CD4-positive, alpha-beta T cell treated with Interleukin-6 for 4 hours (primary cell): ENCODE data around the gene IKZF1.
A peak's percentile ranks its signal among the peaks of the same experiment; 100 is the strongest.

Experiments used
- DNase-seq: peaks from one replicate; pipeline ENCODE4 v3.0.0-alpha.2; 2020; ENCODE audit warnings: mixed read lengths

The IKZF1 gene

DNA sequence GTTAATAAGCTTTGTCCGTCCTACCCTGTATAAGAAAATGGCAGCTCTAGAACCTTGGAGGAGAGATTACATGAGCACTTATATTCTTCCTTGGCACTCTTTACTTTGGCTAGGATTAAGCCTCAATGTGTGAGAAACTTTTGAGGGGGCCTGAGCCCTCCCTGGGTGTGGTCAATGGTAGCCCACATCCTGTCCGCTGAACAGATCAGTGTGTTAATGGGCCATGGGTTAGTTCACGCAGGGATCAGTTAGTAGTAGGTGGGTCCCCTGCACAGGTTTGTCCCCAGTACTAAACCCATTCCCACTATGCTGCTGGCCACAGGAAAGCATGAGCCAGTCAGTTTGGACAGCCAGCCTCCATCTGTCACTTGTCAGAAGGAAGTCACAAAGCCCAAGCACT, 20.2 kb upstream of the IKZF1 start:
- no peak for DNase-seq

DNA sequence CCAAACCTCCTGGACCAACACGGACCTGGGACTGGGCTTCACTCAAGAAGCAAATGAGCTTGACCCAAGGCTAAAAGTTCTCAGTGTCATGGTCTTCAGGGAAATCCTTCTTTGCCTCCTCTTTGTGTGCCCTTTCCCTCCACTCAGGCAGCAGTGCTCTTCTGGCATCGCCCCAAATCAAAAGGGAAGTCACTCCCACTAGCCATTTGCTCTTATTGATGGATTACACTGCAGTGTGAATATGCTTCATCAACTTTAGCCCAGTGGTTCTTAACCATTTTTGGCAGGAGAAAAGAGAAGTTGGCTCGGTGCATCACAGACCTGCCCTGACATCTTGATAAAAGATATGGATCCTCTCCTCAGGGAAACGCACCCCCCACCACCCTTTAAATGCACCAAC, 19.2 kb upstream of the IKZF1 start:
- no peak for DNase-seq

GRCh38 chr7:50287129-50287528, 17.4 kb upstream of the IKZF1 start:
- no peak for DNase-seq

- DNase-seq = no peak
These were observed 12.3 kb upstream of the IKZF1 start for GRCh38 chr7:50292165-50292757.

DNA sequence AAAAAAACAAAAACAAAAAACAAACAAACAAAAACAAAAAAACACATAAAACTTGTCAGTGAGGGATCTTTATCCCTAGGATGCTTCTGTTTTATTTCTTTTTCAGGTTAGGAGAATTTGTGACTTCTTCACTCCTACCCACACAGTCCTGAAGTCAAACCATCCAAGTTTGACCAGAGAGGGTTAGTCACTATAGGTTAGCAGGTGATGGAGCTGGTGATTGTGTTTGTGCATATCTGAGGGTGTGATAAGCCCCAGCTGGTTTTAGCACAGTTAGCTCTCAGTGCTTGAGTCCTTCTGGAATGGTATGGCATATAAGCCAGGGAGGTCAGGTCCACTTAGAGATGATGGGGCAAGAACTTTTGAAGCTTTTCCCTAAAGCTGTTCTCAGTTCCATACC, 11.8 kb upstream of the IKZF1 start:
- DNase-seq = no peak

- DNase-seq = no peak
These were observed 10.9 kb upstream of the IKZF1 start for GRCh38 chr7:50293509-50294179.

GRCh38 chr7:50295133-50295532, 9.4 kb upstream of the IKZF1 start:
- DNase-seq = no peak

DNA sequence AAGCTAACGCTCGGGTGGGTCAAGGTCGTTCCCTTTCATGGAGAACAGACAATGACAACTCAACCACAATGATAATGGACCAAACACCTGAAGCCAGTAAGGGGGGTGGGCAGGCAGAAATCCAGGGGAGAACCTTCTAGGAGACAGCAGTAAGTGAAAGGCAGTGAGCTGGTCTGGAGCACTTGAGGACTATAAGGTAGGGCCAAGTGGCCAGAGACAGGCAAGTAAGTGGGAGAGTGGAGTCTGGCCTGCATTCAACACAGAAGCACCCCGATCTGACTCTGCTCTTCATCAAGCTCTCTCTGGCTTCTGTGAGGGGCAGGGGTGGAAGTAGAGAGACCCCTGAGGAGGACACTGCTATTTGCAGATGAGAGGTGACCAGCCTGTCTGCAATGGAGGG, 7.7 kb upstream of the IKZF1 start:
- DNase-seq = no peak

GRCh38 chr7:50298811-50299562, 5.5 kb upstream of the IKZF1 start:
- DNase-seq = no peak

- peak; percentile 19 for DNase-seq
These were observed 4.2 kb upstream of the IKZF1 start for GRCh38 chr7:50300336-50300735.

DNA sequence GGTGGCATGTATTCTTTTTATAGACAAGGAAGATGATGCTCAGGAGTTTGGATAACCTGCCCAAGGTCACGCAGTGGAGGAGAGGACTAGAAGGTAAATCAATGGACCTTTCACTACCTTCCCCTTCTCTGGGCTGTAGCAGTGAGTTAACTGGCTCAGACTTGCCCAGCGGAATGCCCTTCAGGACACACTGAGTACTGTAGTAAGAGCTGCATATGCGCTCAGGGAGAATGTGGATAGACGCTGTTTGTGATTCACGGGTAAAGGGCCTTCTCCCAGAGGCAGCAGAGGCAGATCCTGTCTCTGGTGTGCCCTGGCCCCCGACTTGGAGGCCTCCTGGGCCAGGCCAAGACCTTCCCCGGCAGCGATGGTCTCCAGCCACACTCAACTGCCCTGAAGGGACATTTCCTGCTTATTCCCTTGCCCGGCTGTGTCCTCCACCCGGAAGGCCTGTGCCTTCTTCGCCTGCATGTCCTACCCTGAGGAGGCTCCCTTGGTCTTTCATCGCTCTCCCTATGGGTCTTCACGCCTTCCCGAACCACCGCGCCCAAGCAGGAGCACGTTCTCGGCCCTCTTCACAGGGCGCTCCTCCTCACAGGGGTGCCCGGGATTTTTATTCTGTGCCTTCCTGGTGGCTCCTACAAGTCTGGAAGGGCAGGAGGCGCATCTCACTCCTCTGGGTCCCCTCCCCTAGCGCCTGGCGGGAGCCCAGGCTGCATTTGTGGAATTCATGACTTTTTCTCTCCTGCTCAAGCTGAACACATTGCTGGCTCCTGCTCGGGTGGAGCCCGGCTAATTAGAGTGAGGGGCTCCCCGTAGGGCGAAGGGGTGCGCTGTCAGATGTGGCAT, 1.8 kb upstream of the IKZF1 start:
- peak; percentile 14 for DNase-seq

GRCh38 chr7:50303335-50304128, 984 bp upstream of the IKZF1 start:
- DNase-seq = peak; percentile 74

- peak; percentile 80 for DNase-seq
These were observed 531 bp downstream of the IKZF1 start for GRCh38 chr7:50304911-50305582.

- DNase-seq = peak; percentile 53
These were observed 1.3 kb downstream of the IKZF1 start for GRCh38 chr7:50305583-50306493.

GRCh38 chr7:50306494-50307367, 2.2 kb downstream of the IKZF1 start:
- peak; percentile 58 for DNase-seq

GRCh38 chr7:50307368-50308032, 3.0 kb downstream of the IKZF1 start:
- peak; percentile 83 for DNase-seq

GRCh38 chr7:50308203-50308531, 3.7 kb downstream of the IKZF1 start:
- DNase-seq = peak; percentile 48

DNA sequence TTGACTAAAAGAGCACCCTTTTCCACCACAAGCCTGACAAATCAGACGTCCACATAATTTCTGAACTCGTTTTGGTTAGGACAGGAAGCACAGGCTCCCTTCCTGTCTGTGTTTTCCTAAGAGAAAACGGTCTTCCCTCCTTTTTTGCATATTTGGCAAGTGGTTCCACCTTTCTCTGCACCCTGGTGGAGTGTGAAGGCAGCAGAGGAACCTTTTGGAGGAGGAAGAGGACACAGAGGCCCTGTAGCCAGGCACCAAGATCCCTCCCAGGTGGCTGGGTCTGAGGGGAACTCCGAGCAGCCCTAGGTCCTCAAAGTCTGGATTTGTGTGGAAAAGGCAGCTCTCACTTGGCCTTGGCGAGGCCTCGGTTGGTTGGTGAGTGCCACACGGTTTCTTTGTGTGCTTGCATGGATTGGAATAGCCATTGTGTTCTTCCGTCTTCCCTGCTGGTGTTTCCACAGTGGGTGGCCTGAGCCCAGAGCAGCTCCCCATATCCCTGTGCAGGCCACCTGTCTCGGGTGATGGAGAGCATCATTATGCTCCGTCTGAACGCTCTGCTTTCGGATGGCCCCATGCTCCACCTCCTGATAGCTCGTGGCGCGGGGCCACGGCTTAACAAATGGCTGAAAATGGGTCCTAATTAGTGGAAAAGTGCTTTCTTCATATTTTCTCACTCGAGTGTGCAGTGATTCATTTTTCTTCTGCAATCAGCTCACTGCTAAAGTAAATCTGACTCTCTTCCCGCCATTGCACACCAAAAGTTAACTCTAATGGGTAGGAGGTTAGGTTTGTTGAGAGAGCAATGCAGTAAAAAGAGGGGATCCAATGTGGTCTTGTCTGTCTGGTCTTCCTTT, 4.2 kb downstream of the IKZF1 start:
- peak; percentile 66 for DNase-seq
